SIG-M5 (cell line): Measurements from ENCODE around the gene LHX4.

Source experiments
- DNase-seq: peaks from one replicate; lab custom pipeline; 2025; lab: John Stamatoyannopoulos, UW

The LHX4 gene

GRCh38 chr1:180243517-180244221, 13.6 kb downstream of the LHX4 start:
- no peak for DNase-seq

GRCh38 chr1:180244840-180245239, 14.8 kb downstream of the LHX4 start:
- DNase-seq = no peak

GRCh38 chr1:180246579-180246978, 16.5 kb downstream of the LHX4 start:
- no peak for DNase-seq

GRCh38 chr1:180247061-180247460, 17.0 kb downstream of the LHX4 start:
- DNase-seq = no peak

GRCh38 chr1:180247580-180247979, 17.5 kb downstream of the LHX4 start:
- DNase-seq = no peak

- DNase-seq = no peak
Measured at GRCh38 chr1:180248176-180248575, 18.1 kb downstream of the LHX4 start.

- no peak for DNase-seq
Measured at GRCh38 chr1:180248731-180249681, 18.9 kb downstream of the LHX4 start.

GRCh38 chr1:180249725-180250498, 19.8 kb downstream of the LHX4 start:
- no peak for DNase-seq

- no peak for DNase-seq
Measured at GRCh38 chr1:180250499-180250770, 20.4 kb downstream of the LHX4 start.

- no peak for DNase-seq
Measured at GRCh38 chr1:180250883-180251509, 20.9 kb downstream of the LHX4 start.

GRCh38 chr1:180251526-180252305, 21.7 kb downstream of the LHX4 start:
- no peak for DNase-seq

- peak; percentile 32 for DNase-seq
Measured at GRCh38 chr1:180252638-180253536, 22.8 kb downstream of the LHX4 start.

- DNase-seq = no peak
Measured at GRCh38 chr1:180253585-180254495, 23.8 kb downstream of the LHX4 start.

GRCh38 chr1:180254496-180254819, 24.4 kb downstream of the LHX4 start:
- no peak for DNase-seq

- DNase-seq = no peak
Measured at GRCh38 chr1:180254854-180255253, 24.8 kb downstream of the LHX4 start.

GRCh38 chr1:180255536-180256340, 25.7 kb downstream of the LHX4 start:
- DNase-seq = no peak

- DNase-seq = no peak
Measured at GRCh38 chr1:180256341-180257027, 26.4 kb downstream of the LHX4 start.

- DNase-seq = no peak
Measured at GRCh38 chr1:180257028-180257386, 26.9 kb downstream of the LHX4 start.
